Omental fat pad (tissue), 4 donors: ENCODE measurements around the gene ST13. TPM values are rescaled to one million over a fixed set of nuclear protein-coding genes. Genes with fewer than 3 reads are reported as not detected.
"Not testable (repeated sequence)": the region's sequence is repeated elsewhere in the genome, so short reads cannot be mapped to it uniquely, and the experiment has no call there.

Experiments
- ATAC-seq: fragments of 150-250 bp; one replicate; pipeline ENCODE4 v1.9.1; 2016; ENCODE audit warnings: mild to moderate bottlenecking, moderate library complexity; ENCODE audit not compliant: low FRiP score
- DNase-seq: peaks from one replicate; pipeline ENCODE4 v3.0.0-alpha.2; 2019; ENCODE audit warnings: low spot score
- CTCF ChIP-seq, 3 donors: fragments of 450-650 bp; IDR thresholded peaks; one replicate each; pipeline ENCODE4 v1.5.1; 2016 to 2017; ENCODE audit warnings: antibody characterized with exemption in 3 of 3, mild to moderate bottlenecking in 3 of 3, moderate library complexity in 2 of 3
- total RNA-seq, 4 donors: library from RNA; depleted of rRNA; stranded (reverse); fragments of >200 nt; gene quantifications; one replicate each; pipeline ENCODE4 v1.1.0, GENCODE V29; 2016

ST13 gene
- total RNA-seq, 4 donors from 2014 or later = 118 to 228 (median 185) TPM

DNA sequence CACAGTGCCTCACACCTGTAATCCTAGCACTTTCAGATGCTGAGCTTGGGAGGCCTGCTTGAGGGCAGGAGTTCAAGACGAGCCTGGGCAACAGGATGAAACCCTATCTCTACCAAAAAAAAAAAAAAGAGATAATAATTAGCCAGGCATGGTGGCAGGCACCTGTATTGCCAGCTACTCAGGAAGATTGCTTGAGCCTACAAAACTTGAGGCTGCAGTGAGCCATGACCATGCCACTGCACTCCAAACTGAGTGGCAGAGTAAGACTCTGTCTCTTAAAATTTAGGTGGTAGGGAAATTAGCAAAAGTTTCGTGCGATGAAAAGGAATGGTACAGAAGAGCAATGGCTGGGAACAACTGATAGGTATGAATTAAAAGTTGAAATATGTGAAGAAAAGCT lies 18.0 kb downstream of the ST13 start:
- ATAC-seq = no peak
- TF ChIP-seq CTCF (IDR thresholded peaks at IDR 0.05) = no peak
- no peak for DNase-seq

GRCh38 chr22:40834619-40835018 lies 21.8 kb downstream of the ST13 start:
- TF ChIP-seq CTCF (IDR thresholded peaks at IDR 0.05) = no peak
- ATAC-seq = no peak

DNA sequence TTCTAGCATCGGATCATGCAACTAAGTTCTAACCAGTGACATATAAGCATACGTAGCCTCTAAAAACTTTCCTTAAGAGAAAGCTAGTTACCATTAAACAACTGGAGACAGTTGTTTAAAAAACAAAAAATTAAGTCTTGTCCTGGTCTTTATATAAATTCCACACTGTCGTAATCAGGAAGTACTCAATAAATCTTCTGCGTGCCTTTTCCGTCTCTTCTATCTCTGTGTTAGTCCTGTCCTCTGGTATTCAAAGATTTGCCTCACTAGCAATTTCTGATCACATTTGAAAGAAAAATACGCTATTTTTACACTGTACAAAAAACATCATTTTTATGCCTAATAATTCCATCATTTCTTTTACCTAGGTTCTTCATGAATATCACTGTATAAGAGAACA lies 27.3 kb downstream of the ST13 start:
- no peak for ATAC-seq
- no peak for TF ChIP-seq CTCF (IDR thresholded peaks at IDR 0.05)
- DNase-seq = no peak

More at GRCh38 chr22:40834619-40835018, 21.8 kb downstream of the ST13 start:
- no peak for DNase-seq

GRCh38 chr22:40826984-40827741 lies 29.3 kb downstream of the ST13 start:
- peak; percentile 66 for ATAC-seq
- no peak for DNase-seq
- TF ChIP-seq CTCF (IDR thresholded peaks at IDR 0.05) = no peak

- not testable (repeated sequence) for DNase-seq, ATAC-seq
Observed at GRCh38 chr22:40826292-40826691, 30.1 kb downstream of the ST13 start.

GRCh38 chr22:40823426-40823825 lies 33.0 kb downstream of the ST13 start:
- ATAC-seq (no peak), DNase-seq (no peak)
- TF ChIP-seq CTCF (IDR thresholded peaks at IDR 0.05) = no peak

- ATAC-seq = peak; percentile 19
- no peak for DNase-seq
- TF ChIP-seq CTCF (IDR thresholded peaks at IDR 0.05) = no peak
Observed at GRCh38 chr22:40819599-40820140, 36.8 kb downstream of the ST13 start.
